Measurements from ENCODE around the gene RETSAT.
"Not testable (repeated sequence)": the region's sequence is repeated elsewhere in the genome, so short reads cannot be mapped to it uniquely, and the experiment has no call there.

RETSAT gene

DNA sequence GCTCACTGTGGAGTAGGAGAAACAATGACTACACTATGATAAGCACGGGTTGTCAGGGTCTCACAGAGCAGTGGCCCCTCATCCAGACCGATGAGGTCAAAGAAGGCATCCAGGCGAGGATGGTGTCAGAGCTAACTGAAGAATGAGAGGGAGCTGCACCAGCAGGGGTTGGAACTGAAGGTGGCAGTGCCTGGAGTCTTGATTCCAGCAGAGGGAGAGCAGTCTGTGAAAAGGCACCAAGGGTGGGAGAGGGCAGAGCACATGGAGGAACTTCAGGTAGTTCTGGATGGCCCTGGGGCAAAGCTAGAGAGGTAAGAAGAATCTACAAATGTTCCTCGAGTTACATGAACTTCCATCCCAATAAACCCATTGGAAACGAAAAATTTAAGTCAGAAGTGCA, 12.9 kb upstream of the RETSAT start:
- no peak overlapping the region for H3K4me3 ChIP-seq (ENCODE audit: low read length)
- TF ChIP-seq, protein P1, sequence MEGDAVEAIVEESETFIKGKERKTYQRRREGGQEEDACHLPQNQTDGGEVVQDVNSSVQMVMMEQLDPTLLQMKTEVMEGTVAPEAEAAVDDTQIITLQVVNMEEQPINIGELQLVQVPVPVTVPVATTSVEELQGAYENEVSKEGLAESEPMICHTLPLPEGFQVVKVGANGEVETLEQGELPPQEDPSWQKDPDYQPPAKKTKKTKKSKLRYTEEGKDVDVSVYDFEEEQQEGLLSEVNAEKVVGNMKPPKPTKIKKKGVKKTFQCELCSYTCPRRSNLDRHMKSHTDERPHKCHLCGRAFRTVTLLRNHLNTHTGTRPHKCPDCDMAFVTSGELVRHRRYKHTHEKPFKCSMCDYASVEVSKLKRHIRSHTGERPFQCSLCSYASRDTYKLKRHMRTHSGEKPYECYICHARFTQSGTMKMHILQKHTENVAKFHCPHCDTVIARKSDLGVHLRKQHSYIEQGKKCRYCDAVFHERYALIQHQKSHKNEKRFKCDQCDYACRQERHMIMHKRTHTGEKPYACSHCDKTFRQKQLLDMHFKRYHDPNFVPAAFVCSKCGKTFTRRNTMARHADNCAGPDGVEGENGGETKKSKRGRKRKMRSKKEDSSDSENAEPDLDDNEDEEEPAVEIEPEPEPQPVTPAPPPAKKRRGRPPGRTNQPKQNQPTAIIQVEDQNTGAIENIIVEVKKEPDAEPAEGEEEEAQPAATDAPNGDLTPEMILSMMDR (IDR thresholded peaks at IDR 0.05; ENCODE audit: insufficient read depth, low read depth, low read length, missing control alignments): no peak
- no peak for DNase-seq (ENCODE audit: low read depth)

DNA sequence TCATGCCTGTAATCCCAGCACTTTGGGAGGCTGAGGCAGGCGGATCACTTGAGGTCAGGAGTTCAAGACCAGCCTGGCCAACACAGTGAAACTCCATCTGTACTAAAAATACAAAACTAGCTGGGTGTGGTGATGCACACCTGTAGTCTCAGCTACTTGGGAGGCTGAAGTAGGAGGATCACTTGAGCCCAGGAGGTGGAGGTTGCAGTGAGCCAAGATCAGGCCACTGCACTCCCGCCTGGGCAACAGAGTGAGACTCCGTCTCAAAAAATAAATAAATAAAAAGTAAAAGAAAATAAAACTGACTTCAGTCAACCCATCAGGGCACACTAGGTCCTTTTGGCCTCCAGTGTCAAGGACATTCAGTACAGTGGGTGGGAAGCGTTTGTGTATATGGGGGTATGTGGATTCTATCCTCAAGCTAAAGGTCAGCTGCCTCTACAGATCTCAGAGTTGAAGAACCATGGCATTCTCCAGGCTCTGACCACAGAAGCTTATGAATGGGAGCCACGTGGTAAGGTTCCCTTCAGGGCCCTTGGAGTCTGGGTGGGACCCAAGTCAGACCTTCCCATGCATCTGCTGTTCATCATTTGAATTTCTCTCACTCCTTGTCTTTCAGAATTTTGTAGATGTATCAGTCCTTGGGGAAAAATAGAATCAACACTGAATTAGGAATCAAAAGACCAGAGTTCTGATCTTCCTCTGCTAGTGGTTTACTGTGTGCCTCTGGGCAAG, 8.5 kb upstream of the RETSAT start:
- H3K4me3 ChIP-seq (ENCODE audit: low read length); DNase-seq (ENCODE audit: low read depth): not testable (repeated sequence)

DNA sequence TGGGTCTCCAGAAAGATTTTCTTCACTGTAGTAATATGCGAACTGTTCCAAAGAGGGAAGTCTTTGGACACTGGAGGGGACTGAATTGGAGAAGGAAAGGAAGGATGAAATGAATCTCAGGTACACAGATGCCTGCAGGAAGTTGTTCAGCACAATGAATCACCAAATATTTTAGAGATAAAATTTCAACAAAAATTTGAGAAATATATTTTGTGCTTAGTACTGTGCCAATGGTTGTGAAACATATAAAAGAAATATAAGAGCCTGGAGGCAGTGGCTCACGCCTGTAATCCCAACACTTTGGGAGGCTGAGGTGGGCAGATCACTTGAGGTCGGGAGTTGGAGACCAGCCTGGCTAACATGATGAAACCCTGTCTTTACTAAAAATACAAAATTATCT, 3.4 kb upstream of the RETSAT start:
- H3K4me3 ChIP-seq (ENCODE audit: low read length): no peak overlapping the region
- DNase-seq (ENCODE audit: low read depth): peak; percentile 46
- TF ChIP-seq, protein P1 (IDR thresholded peaks at IDR 0.05; ENCODE audit: insufficient read depth, low read depth, low read length, missing control alignments): no peak

DNA sequence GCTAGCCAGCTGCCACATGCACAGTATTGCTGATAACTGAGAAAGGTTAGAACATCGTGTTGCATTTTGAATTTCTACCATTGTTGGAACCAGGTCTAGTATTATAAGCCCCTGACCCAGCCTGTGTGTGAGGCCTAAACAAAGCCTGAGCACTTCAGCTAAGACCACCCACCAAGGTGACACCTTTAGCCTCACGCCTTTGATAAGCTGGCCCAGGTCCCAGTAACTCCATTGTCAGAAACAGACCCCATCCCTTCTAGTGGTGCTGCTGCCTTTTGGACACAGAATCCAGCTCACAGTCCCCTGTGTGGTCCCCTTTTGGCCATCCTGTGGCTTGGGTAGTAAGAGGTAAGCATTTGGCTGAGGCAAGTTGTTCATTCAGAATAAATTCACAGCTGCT, 1.9 kb upstream of the RETSAT start:
- TF ChIP-seq, protein P1 (IDR thresholded peaks at IDR 0.05; ENCODE audit: insufficient read depth, low read depth, low read length, missing control alignments): no peak
- DNase-seq (ENCODE audit: low read depth): no peak
- no peak overlapping the region for H3K4me3 ChIP-seq (ENCODE audit: low read length)

DNA sequence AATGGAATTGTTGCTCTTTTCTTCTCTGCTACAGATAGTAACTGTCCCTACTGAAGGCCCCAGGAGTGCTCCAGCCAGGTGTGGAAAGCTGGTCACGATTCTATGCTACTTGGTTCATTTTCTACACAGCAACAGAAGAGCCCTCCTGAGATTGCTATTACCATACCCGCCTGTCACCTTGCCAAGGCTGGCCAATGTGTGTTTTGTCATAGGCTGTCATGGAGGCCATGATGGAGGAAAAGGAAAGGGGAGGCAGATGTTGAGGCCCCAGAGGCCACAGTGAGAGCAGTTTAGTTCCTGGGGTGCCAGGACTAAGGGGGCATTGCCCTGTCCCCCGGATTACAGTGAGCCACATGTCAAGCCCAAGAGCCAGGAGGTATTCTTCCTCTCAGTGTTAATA, 1.2 kb upstream of the RETSAT start:
- DNase-seq (ENCODE audit: low read depth): no peak
- TF ChIP-seq, protein P1 (IDR thresholded peaks at IDR 0.05; ENCODE audit: insufficient read depth, low read depth, low read length, missing control alignments): no peak
- peak overlapping the region; percentile 97 for H3K4me3 ChIP-seq (ENCODE audit: low read length)

DNA sequence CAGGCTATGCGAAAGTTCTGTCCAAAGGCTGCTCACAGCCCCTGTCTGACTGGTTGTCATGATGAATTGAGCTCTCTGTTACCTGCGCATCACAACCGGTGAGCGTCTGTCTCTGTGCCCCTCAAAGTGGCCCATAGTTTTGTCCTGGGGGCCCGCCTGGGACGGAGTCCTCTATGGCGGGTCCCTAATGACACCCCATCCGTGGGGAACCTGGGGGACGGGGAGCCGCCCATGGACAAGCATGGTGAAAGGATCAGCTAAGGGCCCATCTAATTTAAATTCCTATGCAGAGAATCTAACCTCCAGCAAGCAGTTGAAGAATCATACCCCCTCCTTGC, 714 bp upstream of the RETSAT start:
- TF ChIP-seq, protein P1 (IDR thresholded peaks at IDR 0.05; ENCODE audit: insufficient read depth, low read depth, low read length, missing control alignments): no peak
- peak overlapping the region; percentile 97 for H3K4me3 ChIP-seq (ENCODE audit: low read length)
- no peak for DNase-seq (ENCODE audit: low read depth)

DNA sequence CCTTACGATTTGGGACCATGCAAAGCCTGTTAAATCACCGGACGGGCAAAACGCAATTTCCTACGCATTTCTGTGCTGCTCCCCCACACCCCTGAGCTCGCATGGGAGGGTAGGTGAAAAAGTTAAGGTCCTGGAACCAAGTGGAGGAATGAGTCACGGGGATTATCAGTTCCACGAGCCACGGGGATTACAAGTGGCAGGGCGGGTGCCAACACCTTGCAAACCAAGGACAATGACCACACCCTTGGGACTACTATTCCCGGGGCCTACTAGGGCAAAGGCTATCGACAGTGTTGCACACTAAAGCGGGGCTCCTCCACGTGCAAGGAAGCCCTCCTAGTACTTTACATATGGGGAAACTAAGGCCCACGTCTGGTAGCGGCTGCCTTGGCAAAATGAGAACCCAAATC, 447 bp downstream of the RETSAT start:
- peak overlapping the region; percentile 97 for H3K4me3 ChIP-seq (ENCODE audit: low read length)
- peak; percentile 55 for DNase-seq (ENCODE audit: low read depth)
- TF ChIP-seq, protein P1 (IDR thresholded peaks at IDR 0.05; ENCODE audit: insufficient read depth, low read depth, low read length, missing control alignments): no peak
